Caco-2 (cell line): Measurements from ENCODE around the gene EHD4. TPM values are rescaled to one million over a fixed set of nuclear protein-coding genes. Genes with fewer than 3 reads are reported as not detected.

ENCODE experiments used
- BruUV-seq: library from RNA; stranded (reverse); fragments of 400-500 nt; replicated peaks from 2 replicates; lab custom pipeline; 2021; lab: Mats Ljungman, UMichigan
- CTCF ChIA-PET: fragments of 300-600 bp; sonication (Branson Sonifier 250); formaldehyde crosslinking; loops from one replicate; lab custom pipeline; 2022; ENCODE audit warnings: antibody characterized with exemption; lab: Charles Lee
- POLR2A ChIA-PET: fragments of 300-600 bp; sonication (Branson Sonifier 250); formaldehyde crosslinking; loops from one replicate; lab custom pipeline; 2022; ENCODE audit warnings: antibody characterized with exemption; lab: Charles Lee
- DNase-seq, 2 experiments: peaks; one replicate each; pipeline versions ENCODE4 v3.0.0 to v3.0.0-alpha.2; 2020 to 2022
- H3K27me3 ChIP-seq: replicated peaks from 2 replicates; pipeline ENCODE4 v1.6.0; 2011; ENCODE audit warnings: low read length; ENCODE audit not compliant: control insufficient read depth, insufficient read depth
- H3K36me3 ChIP-seq: 2 replicates; pipeline ENCODE4 v1.5.1; 2011; ENCODE audit warnings: low read length; ENCODE audit not compliant: control insufficient read depth, insufficient read depth
- H3K4me1 ChIP-seq: fragments of 250-450 bp; sonication (Bioruptor Pico); 2 replicates; pipeline ENCODE4 v1.5.1; 2020; ENCODE audit warnings: mild to moderate bottlenecking
- H3K4me3 ChIP-seq: 2 replicates; pipeline ENCODE4 v1.5.1; 2011; ENCODE audit warnings: low read depth, mild to moderate bottlenecking, control low read depth, low read length
- H3K9me3 ChIP-seq: fragments of 250-450 bp; sonication (Bioruptor Pico); 2 replicates; pipeline ENCODE4 v1.5.1; 2020; ENCODE audit warnings: mild to moderate bottlenecking, moderate library complexity
- H3K27ac Mint-ChIP-seq: one replicate; pipeline ENCODE4 v1.8.0; 2022; ENCODE audit warnings: mixed read lengths; ENCODE audit not compliant: unreplicated experiment
- H3K27me3 Mint-ChIP-seq: one replicate; pipeline ENCODE4 v1.8.0; 2022; ENCODE audit warnings: mixed read lengths; ENCODE audit not compliant: insufficient read depth, unreplicated experiment
- H3K36me3 Mint-ChIP-seq: one replicate; pipeline ENCODE4 v1.8.0; 2022; ENCODE audit warnings: mild to moderate bottlenecking, mixed read lengths; ENCODE audit not compliant: insufficient read depth, unreplicated experiment
- H3K4me1 Mint-ChIP-seq: one replicate; pipeline ENCODE4 v1.8.0; 2022; ENCODE audit warnings: low read depth, mixed read lengths; ENCODE audit not compliant: unreplicated experiment
- H3K4me3 Mint-ChIP-seq: one replicate; pipeline ENCODE4 v1.8.0; 2022; ENCODE audit warnings: mild to moderate bottlenecking, moderate library complexity, mixed read lengths; ENCODE audit not compliant: unreplicated experiment
- H3K9me3 Mint-ChIP-seq: one replicate; pipeline ENCODE4 v1.8.0; 2022; ENCODE audit warnings: mixed read lengths; ENCODE audit not compliant: unreplicated experiment
- intact Hi-C: fragments of 100-400 bp; cut with micrococcal nuclease; formaldehyde crosslinking; loops from one replicate; pipeline ENCODE4 v1.10.0; 2022; ENCODE audit not compliant: unreplicated experiment
- total RNA-seq: library from RNA; stranded (reverse); gene quantifications from 2 replicates; pipeline ENCODE4 v1.2.3, GENCODE V29; 2022
- TF ChIP-seq, protein P1 (sequence below), 2 experiments: fragments of 200-600 bp in 1 of 2; IDR thresholded peaks; 1 replicate in 1 of 2; 2 replicates in 1 of 2; pipeline versions ENCODE4 v1.5.1 to v1.8.0; 2011 to 2022; ENCODE audit warnings: antibody characterized with exemption in 1 of 2, control low read depth in 1 of 2, inconsistent platforms in 1 of 2, low read depth in 1 of 2, low read length in 1 of 2, mild to moderate bottlenecking in 1 of 2, moderate library complexity in 1 of 2; ENCODE audit not compliant: insufficient read depth in 1 of 2, severe bottlenecking in 1 of 2, unreplicated experiment in 1 of 2

The EHD4 gene
- total RNA-seq, 1 experiment from 2014 or later = 31.6 TPM

DNA sequence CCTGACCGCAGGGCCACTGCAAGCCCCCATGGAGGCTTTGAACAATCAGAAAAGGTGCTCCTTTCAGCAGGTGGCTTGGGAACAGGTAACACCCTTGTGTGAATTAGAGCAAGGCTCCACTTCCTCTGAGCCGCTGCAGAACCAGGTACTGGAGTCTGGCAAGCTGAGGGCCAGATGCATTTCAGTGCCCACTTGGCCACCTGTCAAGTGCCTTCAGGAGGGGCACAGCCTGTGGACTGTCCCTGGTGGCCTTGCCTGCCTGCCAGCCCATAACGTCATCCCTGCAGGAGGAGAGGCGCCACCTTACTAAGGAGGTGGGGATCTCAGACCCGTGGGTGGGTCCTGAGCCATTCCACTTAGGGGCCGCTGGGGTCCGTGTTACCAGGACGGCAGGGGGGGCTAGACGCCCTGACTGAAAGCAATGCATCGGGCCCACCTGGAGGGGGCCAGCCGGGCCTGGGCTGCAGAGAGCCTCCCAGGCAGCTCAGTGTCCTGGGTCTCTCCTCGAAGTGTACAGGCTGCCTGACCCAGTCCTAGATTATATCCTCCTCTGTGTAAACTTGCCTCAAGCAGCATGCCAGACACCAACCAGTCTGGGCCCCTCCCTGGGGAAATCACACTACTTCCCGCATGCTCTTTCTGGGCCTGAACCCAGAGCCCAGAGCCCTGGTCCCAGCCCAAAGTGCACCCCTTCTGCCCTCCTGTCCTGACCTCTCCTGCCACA, 94.6 kb downstream of the EHD4 start:
- Mint-ChIP-seq H3K9me3 (no peaks in the 10 kb centered on the region), H3K36me3 (no peaks in the 10 kb centered on the region), H3K4me3 (no peak overlapping the region), H3K27ac (no peak overlapping the region), H3K27me3 (no peaks in the 10 kb centered on the region), H3K4me1 (no peaks in the 10 kb centered on the region)
- H3K9me3 ChIP-seq = no peaks in the 10 kb centered on the region
- ChIA-PET CTCF (interaction anchor here (1.7 kb wide), 1 partner anchor 26 kb away, joined by 6 read pairs; no protein-coding TSS in a partner anchor), POLR2A (no interaction called here)
- H3K4me1 ChIP-seq = no peaks in the 10 kb centered on the region
- TF ChIP-seq, protein P1, sequence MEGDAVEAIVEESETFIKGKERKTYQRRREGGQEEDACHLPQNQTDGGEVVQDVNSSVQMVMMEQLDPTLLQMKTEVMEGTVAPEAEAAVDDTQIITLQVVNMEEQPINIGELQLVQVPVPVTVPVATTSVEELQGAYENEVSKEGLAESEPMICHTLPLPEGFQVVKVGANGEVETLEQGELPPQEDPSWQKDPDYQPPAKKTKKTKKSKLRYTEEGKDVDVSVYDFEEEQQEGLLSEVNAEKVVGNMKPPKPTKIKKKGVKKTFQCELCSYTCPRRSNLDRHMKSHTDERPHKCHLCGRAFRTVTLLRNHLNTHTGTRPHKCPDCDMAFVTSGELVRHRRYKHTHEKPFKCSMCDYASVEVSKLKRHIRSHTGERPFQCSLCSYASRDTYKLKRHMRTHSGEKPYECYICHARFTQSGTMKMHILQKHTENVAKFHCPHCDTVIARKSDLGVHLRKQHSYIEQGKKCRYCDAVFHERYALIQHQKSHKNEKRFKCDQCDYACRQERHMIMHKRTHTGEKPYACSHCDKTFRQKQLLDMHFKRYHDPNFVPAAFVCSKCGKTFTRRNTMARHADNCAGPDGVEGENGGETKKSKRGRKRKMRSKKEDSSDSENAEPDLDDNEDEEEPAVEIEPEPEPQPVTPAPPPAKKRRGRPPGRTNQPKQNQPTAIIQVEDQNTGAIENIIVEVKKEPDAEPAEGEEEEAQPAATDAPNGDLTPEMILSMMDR (IDR thresholded peaks at IDR 0.05; ENCODE audit: insufficient read depth in 1 of 2, low read depth in 1 of 2, low read length in 1 of 2, severe bottlenecking in 1 of 2, unreplicated experiment in 1 of 2) = no peak
- BruUV-seq = no TSS peak
- intact Hi-C loops = no loop called here
- H3K36me3 ChIP-seq = no peaks in the 10 kb centered on the region
- no peak overlapping the region for H3K4me3 ChIP-seq
- DNase-seq = no peak
- H3K27me3 ChIP-seq = no peaks in the 10 kb centered on the region

DNA sequence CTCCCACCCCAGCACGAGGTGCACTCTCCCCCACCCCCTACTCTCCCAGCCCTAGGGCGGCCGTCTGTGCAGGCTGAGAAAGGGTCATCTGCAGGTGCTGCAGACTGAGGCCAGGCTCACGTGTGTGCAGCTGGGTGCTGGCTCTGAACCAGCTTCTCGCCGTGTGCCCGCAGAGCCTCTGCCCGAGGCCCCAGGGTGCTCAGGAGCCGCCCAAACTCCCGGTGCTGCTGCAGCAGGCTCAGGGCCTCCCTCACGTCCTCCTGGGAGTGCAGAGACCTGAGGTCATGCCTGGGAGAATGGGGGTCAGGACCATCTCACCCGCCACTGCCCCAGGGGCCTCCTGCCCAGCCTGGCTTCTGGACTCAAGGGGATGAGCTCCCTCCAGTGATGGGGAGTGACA, 95.7 kb downstream of the EHD4 start:
- no peaks in the 10 kb centered on the region for H3K27me3 ChIP-seq
- H3K27me3 Mint-ChIP-seq = no peaks in the 10 kb centered on the region

DNA sequence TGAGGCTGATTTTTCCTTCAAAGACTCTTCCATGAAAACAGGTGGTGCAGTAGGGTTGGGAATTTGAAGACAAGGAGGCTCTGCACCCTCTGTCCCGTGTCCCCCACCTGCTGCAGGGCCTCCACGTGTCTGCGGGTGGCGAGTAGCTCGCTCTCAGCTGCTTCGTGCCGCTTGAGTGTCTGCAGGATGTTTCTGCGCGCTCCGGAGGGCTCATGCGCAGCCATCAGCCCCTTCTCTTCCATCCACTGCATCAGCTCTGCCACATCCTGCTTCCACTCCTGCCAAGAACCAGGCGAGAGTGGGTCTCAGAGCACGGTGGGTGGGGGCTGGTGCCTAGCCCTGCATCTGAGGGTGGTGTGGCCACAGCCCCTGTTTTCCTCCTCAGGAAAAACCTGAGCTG, 96.3 kb downstream of the EHD4 start:
- no peaks in the 10 kb centered on the region for H3K4me1 ChIP-seq
- peaks cover 3% of the 10 kb centered on the region for H3K36me3 Mint-ChIP-seq
- H3K4me1 Mint-ChIP-seq = no peaks in the 10 kb centered on the region
- ChIA-PET CTCF (no interaction called here), POLR2A (no interaction called here)
- no peak overlapping the region for H3K4me3 Mint-ChIP-seq
- no TSS peak for BruUV-seq
- H3K9me3 Mint-ChIP-seq = no peaks in the 10 kb centered on the region
- no peak overlapping the region for H3K4me3 ChIP-seq
- no peaks in the 10 kb centered on the region for H3K9me3 ChIP-seq
- H3K36me3 ChIP-seq = no peaks in the 10 kb centered on the region
- DNase-seq = no peak
- no peak overlapping the region for H3K27ac Mint-ChIP-seq
- no peaks in the 10 kb centered on the region for H3K27me3 Mint-ChIP-seq
- H3K27me3 ChIP-seq = no peaks in the 10 kb centered on the region
- TF ChIP-seq, protein P1 (IDR thresholded peaks at IDR 0.05; ENCODE audit: insufficient read depth in 1 of 2, low read depth in 1 of 2, low read length in 1 of 2, severe bottlenecking in 1 of 2, unreplicated experiment in 1 of 2) = no peak
- intact Hi-C loops = no loop called here

More for the DNA sequence above, 95.7 kb downstream of the EHD4 start:
- Histone ChIP-seq H3K36me3 (no peaks in the 10 kb centered on the region), H3K4me3 (no peak overlapping the region), H3K9me3 (no peaks in the 10 kb centered on the region), H3K4me1 (no peaks in the 10 kb centered on the region)
- no peak for DNase-seq
- no peaks in the 10 kb centered on the region for H3K4me1 Mint-ChIP-seq
- H3K27ac Mint-ChIP-seq = no peak overlapping the region
- H3K4me3 Mint-ChIP-seq = no peak overlapping the region
- no peaks in the 10 kb centered on the region for H3K9me3 Mint-ChIP-seq
- intact Hi-C loops = no loop called here
- CTCF ChIA-PET = interaction anchor here (0.5 to 1.7 kb wide), 2 partner anchors 28 to 104 kb away, joined by 3 to 6 read pairs; no protein-coding TSS in a partner anchor
- POLR2A ChIA-PET = no interaction called here
- no TSS peak for BruUV-seq
- no peaks in the 10 kb centered on the region for H3K36me3 Mint-ChIP-seq
- TF ChIP-seq, protein P1 (IDR thresholded peaks at IDR 0.05; ENCODE audit: insufficient read depth in 1 of 2, low read depth in 1 of 2, low read length in 1 of 2, severe bottlenecking in 1 of 2, unreplicated experiment in 1 of 2) = no peak
